ENCODE results near the gene BRCA2.

GRCh38 chr13:32383836-32384618 lies 68.7 kb downstream of the BRCA2 start:
- TF ChIP-seq, protein P1, sequence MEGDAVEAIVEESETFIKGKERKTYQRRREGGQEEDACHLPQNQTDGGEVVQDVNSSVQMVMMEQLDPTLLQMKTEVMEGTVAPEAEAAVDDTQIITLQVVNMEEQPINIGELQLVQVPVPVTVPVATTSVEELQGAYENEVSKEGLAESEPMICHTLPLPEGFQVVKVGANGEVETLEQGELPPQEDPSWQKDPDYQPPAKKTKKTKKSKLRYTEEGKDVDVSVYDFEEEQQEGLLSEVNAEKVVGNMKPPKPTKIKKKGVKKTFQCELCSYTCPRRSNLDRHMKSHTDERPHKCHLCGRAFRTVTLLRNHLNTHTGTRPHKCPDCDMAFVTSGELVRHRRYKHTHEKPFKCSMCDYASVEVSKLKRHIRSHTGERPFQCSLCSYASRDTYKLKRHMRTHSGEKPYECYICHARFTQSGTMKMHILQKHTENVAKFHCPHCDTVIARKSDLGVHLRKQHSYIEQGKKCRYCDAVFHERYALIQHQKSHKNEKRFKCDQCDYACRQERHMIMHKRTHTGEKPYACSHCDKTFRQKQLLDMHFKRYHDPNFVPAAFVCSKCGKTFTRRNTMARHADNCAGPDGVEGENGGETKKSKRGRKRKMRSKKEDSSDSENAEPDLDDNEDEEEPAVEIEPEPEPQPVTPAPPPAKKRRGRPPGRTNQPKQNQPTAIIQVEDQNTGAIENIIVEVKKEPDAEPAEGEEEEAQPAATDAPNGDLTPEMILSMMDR (conservative IDR thresholded peaks at IDR 0.05) = no peak
- TF ChIP-seq ZFX (IDR thresholded peaks at IDR 0.05) = no peak; the same call in 1 of the 2 replicates
